ENCODE data around the gene SLC35D3.
"Not testable (repeated sequence)": the region's sequence is repeated elsewhere in the genome, so short reads cannot be mapped to it uniquely, and the experiment has no call there.

The SLC35D3 gene, protein sequence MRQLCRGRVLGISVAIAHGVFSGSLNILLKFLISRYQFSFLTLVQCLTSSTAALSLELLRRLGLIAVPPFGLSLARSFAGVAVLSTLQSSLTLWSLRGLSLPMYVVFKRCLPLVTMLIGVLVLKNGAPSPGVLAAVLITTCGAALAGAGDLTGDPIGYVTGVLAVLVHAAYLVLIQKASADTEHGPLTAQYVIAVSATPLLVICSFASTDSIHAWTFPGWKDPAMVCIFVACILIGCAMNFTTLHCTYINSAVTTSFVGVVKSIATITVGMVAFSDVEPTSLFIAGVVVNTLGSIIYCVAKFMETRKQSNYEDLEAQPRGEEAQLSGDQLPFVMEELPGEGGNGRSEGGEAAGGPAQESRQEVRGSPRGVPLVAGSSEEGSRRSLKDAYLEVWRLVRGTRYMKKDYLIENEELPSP

GRCh38 chr6:136921936-136922684 lies at the start of gene SLC35D3:
Gene SLC35D3, plus strand, starts transcription at chr6:136922301. Its CDS starts 128 bp downstream, at chr6:136922429.
- DNase-seq = no peak

GRCh38 chr6:136873748-136874147 lies 48.4 kb upstream of the SLC35D3 start:
- no peak for DNase-seq

GRCh38 chr6:136876469-136876868 lies 45.6 kb upstream of the SLC35D3 start:
- DNase-seq = not testable (repeated sequence)

DNA sequence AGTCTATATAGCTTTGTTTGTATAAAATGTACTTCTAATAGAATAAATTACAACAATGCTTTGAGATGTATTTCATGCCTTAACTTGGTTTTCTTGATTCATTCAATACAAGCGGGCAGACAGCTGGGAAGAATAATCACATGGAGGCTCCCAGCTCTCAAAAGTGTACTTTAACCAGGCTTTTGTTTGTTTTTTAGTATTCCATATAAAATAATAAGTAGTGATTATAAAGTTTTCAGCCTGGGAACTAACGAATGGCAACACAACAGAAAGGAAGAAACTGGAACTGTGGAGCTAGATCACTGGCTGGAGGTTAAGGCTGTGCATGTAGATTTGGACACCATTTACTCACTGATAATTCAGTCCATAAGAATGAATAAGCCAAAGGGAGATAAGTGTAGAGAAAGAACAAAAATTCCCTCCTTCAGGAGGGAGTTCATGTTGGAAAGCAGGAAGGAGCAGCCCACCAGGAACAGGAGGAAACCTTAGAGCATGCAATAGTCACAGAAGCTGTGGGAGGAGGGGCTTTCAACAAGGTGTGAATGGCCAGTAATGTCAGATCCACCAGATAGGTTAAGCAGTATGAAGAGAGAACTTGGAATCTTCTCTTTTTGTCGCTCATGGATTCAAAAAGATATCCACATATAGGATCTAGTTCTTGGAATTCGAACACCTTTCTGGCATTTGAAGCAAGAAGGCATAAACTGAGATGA lies 41.2 kb upstream of the SLC35D3 start:
- DNase-seq = no peak

DNA sequence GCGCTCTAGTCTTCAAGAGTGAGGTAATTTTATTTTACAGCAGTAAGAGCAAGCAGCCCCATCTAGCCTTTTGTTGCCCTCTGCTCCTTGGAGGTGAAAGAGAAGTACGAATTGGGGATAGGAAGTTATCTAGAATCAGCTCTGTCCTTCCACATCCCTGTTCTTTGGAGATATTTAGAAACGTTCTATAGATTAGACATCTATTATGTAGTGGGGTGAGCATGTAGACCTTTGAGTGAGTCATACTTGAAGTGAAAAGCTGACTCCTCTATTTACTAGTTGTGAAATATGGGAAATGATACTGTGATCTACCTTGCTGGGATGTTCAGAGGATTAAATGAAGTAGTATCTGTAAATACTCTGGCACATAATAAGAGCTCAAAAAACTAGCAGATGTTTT lies 36.0 kb upstream of the SLC35D3 start:
- no peak for DNase-seq

DNA sequence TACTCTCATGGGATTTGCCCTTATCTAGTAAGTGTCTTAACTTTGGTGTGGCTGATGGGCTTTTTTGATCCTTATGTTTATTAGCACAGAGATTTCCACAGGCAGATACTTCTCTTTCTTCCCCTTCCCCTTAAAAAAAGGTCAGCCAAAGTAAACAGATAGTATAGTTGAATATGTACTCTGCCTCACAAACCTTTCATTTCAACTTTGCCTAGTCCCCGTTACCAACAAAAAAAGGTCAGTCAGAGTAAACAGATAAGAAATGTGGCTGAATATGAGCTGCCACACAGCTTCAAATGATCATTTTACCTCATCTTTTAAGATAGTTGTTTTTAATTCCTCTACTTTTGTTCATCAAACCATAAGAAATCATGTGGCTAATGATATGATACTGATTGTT lies 34.1 kb upstream of the SLC35D3 start:
- DNase-seq = peak; percentile 14

DNA sequence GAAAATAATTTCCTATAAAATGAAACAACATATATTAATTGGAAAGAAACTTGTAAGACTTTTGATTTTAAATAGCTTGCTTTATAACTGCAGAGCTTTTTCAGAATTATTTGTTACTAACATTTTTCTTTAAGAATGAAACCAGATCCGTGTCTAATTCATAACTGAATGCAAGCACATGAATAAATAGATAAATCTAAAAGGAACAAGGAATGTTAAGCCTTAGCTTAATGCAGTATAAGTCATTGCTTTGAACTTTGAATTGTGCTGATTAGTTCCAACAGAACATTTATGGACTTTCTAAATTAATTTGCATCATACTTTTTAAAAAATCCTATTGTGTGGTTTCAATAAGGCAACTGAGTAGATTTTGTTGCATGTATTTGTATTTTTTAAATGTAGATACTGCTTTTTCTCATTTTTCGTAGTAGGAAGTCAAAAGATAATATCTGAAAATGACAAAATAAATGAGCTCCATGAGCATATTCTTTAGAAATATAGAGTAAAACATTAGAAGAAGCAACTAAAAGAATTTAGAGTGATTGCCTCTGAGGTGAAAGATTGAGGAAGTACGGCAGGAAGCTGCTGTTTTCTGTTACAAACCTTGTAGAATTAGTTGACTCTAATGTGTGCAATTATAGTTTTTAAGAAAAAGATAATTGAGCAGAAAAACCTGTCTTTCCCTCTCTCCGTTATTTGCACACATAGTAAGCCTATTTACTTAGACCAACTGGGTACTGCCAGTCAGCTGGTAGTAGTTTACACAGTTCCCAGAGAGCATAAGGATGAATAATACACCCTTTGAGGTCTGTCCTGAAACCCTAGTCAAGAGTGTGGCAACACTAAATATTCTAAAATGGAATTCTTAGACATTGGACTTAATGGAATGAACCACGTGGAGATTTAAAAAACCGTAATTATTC lies 32.6 kb upstream of the SLC35D3 start:
- DNase-seq = peak; percentile 47

DNA sequence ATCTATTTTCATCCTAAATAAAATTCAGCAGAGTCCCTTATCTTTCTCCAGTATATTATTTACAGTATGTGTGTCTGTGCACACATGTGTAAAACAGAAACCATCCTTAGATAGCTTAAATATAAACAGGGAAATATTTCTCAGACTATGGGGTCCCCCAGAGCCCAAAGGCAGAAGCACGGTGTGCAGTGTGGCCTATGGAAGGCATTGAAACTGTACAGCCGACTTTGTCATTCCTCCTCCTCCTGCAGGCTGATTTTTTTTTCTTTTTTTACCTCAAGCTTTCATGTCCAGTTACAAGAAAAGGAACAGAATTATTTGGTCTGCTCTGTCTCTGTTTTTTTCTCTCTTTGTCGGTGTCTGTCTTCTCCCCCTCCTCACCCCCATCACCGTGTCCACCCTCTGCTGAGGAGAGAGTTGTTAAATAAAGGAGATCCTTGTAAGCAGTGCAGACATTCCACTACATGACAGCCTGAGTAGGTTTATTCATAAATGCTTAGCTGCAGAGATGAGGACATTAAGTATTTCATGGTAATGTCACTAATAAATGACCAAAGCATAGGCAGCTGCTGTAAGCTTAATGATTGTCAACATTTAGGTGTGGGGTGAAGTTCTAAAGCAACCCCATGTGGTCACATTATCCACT lies 31.8 kb upstream of the SLC35D3 start:
- DNase-seq = no peak

GRCh38 chr6:136890986-136891385 lies 31.1 kb upstream of the SLC35D3 start:
- DNase-seq = no peak

GRCh38 chr6:136893187-136893586 lies 28.9 kb upstream of the SLC35D3 start:
- DNase-seq = no peak

DNA sequence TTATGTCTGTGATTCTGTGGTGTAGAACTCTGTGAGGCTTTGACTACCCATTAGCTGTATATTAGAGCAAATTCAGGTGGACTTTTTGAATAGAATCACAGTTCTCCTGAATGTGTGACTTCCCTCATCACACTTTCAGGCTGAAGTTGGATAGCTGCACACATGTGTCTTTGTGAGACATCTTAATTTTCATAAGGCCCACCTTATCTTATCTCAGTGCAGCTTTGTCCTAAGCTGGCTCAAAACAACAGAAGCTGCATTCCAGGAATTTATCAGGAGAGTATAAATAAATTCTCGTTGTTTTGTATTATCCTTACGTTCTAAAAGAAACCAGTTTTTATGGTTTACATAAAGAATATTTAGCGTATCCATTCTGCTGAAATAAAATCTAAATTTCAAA lies 26.2 kb upstream of the SLC35D3 start:
- DNase-seq = no peak

GRCh38 chr6:136897071-136897470 lies 25.0 kb upstream of the SLC35D3 start:
- no peak for DNase-seq

GRCh38 chr6:136901212-136901784 lies 20.8 kb upstream of the SLC35D3 start:
- no peak for DNase-seq

GRCh38 chr6:136904477-136904876 lies 17.6 kb upstream of the SLC35D3 start:
- not testable (repeated sequence) for DNase-seq

DNA sequence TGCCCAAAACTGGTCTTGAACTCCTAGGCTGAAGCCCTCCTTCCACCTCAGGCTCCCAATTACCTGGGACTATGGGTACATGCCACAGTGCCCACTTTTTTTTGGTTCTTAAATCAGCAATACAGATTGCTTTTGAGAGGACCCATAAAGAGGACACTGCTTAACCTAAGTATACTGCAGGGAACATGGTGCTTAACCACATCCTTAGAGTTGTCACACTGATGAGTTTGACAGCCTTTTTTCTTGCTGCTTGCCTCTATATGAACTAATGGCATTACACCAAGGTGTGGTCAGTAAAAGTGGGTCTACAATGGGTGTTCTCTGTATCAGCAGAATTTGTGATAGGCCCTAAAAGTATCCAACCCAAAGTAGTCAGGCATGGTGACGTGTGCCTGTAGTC lies 7.2 kb upstream of the SLC35D3 start:
- no peak for DNase-seq

GRCh38 chr6:136918706-136919105 lies 3.4 kb upstream of the SLC35D3 start:
- DNase-seq = no peak

- no peak for DNase-seq
Observed at GRCh38 chr6:136920216-136920615, 1.9 kb upstream of the SLC35D3 start.

DNA sequence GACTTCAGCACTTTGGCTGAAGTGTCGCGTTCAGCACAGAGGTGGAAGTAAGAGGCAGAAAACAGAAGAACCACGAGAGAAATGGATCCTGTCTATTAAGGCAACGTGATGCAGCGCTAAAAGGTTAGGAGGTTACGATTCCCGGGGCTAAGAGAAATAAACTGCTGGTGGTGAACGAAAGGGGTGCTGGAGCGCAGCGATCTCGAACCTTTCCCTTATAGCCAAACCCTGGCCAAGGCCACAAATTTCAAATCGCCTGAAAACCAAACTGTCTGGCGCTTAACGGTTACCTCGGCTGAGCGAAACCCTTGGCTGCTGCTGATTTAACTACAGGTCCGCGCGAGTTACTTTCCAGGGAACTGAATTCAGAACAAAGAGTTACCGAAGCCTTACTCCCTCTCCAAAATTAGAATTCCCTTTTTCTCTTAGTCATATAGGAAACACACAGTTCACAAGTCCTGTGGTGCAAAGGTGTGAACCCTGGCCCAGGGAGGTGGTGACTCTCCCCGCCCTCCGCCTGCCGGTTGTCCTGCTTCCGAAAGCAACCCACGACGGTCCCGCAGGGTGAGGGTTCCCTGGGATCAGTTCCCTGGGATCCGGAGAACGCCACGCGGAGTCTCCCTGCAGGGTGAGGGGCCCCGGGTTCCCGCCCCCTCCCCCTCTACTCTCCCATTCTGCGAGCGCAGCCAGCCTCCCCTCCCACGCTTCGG lies 1.3 kb upstream of the SLC35D3 start:
- DNase-seq = no peak

GRCh38 chr6:136921381-136921935 lies 643 bp upstream of the SLC35D3 start:
- no peak for DNase-seq

- no peak for DNase-seq
Observed at GRCh38 chr6:136922685-136923006, 545 bp downstream of the SLC35D3 start.
